NCI-H1436 (cell line): ENCODE results near the gene TMEM255B.
"Not testable (repeated sequence)": the region's sequence is repeated elsewhere in the genome, so short reads cannot be mapped to it uniquely, and the experiment has no call there.

Experiments used
- DNase-seq: peaks from one replicate; lab custom pipeline; 2025; lab: John Stamatoyannopoulos, UW

Gene TMEM255B

DNA sequence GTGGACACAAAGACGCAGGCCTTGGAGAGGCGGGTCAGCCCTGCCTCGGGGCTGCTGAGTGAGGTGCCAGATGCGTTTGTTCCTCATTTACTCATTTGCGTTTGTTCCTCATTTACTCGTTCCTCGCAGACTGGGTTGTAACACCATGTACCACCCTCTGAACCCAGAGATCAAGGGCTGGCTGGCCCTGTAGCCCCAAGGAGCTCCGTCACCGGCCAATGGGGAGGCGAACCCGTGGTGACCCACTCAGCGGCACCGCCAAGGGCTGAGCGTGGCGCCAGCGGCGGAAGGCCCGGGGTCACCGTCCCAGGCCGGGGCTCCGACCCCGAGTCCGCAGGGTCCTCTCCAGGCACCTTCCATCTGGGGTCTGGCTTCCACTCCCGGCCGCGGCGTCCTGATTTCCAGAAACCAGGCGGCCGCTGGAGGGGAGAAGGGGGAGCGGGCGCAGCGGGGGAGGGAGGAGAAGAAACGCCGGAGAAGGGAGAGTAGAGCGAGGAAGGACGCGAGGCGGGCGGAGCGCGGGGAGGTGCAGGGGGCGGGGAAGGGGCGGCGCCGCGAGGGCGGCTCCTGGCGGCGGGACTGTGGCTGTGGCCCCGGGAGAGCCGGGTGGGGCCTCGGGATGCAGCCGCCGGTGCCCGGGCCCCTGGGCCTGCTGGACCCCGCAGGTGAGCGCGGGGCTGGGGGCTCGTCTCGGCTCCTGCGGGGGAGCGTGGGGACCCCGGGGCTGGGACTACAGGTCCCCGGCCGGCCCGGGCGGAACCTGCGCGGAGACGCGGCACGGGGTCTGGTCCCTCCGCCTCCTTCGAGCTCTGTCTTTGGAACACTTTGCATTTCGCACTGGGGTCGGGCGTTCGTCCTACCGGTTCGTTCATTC is at the start of gene TMEM255B:
Gene TMEM255B (plus strand): TSS at position 576 of the 874 bp plus-strand sequence. CDS start 44 bp downstream, at position 620.
- DNase-seq: peak; percentile 65

DNA sequence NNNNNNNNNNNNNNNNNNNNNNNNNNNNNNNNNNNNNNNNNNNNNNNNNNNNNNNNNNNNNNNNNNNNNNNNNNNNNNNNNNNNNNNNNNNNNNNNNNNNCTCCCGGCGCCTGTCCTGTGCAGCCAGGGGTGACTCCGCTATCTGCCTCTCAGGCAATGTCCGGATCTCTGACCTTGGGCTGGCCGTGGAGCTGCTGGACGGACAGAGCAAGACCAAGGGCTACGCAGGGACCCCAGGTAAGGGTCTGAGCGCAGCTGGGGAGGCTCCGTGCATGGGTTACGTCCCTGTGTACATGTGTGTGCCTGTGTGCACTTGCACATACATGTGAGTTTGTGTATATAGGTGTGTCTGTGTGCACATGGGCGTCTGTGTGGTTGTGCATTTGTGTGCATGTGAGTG is 36.1 kb upstream of the TMEM255B start:
- no peak for DNase-seq

DNA sequence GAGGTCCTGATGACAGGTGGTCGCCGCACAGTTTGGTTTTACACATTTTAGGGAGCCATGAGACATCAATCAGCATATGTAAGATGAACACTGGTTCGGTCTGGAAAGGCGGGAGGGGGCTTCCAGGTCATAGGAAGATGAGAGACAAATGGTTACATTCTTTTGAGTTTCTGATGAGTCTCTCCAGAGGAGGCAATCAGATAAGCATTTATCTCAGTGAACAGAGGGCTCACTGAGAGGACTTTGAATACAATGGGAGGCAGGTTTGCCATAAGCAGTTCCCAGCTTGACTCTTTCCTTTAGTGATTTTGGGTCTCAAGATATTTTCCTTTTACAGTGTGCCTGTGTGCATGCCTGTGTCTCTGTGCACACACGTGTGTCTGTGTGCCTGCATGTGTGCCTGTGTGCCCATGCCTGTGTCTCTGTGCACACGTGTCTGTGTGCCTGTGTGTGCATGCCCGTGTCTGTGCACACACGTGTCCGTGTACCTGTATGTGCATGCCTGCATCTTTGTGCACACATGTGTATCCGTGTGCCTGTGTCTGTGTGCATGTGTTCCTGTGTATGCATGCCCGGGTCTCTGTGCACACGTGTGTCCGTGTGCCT is 35.5 kb upstream of the TMEM255B start:
- no peak for DNase-seq

GRCh38 chr13:113724016-113724758 is 34.8 kb upstream of the TMEM255B start:
- no peak for DNase-seq

GRCh38 chr13:113724780-113725315 is 34.2 kb upstream of the TMEM255B start:
- DNase-seq: peak; percentile 77

GRCh38 chr13:113725329-113726105 is 33.5 kb upstream of the TMEM255B start:
- DNase-seq: not testable (repeated sequence)

DNA sequence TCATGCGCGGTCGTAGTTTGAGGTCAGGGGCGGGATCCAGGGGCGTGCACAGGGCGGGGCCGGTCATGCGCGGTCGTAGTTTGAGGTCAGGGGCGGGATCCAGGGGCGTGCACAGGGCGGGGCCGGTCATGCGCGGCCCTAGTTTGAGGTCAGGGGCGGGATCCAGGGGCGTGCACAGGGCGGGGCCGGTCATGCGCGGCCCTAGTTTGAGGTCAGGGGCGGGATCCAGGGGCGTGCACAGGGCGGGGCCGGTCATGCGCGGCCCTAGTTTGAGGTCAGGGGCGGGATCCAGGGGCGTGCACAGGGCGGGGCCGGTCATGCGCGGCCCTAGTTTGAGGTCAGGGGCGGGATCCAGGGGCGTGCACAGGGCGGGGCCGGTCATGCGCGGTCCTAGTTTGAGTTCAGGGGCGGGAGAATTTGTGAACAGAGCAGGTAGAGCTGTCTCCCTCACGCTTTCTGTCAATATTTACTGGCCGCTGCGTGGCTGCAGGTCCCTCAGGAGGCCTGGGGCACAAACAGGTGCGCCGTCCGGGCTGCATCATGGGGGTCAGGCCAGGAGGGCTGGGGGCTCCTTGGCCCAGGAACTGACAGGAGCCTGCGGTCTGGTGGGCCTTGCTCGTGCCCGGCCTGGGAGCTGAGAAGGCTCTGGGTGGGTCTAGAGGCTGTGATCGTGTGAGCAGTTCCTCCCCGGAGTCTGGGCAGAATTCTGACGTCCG is 32.8 kb upstream of the TMEM255B start:
- DNase-seq: not testable (repeated sequence)

- no peak for DNase-seq
These were observed 32.0 kb upstream of the TMEM255B start for GRCh38 chr13:113726961-113727411.

DNA sequence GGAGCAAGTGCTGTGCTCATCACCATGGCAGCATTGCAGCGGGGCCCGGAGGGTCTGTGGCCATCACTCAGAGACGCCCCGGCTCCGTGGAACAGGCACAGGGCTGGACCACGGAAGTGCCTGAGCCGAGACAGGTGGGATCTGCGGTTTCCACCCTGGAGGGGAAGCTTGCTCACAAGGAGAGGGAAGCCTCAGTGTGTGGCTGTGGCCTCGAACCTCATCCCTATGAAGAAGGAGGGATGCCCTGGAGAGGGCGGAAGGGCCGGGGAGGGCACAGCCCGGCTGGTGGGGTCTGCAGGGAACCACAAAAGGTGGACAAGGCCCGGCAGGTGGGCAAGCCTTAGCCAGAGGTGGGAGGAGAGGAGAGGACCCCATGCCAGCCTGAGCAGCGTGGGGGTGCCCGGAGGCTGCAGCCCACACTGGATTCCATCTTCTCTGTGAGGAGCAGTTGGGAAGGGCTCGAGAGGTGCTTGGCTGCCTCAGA is 30.4 kb upstream of the TMEM255B start:
- no peak for DNase-seq

- no peak for DNase-seq
These were observed 29.6 kb upstream of the TMEM255B start for GRCh38 chr13:113729187-113730019.

- no peak for DNase-seq
These were observed 28.8 kb upstream of the TMEM255B start for GRCh38 chr13:113730258-113730691.

DNA sequence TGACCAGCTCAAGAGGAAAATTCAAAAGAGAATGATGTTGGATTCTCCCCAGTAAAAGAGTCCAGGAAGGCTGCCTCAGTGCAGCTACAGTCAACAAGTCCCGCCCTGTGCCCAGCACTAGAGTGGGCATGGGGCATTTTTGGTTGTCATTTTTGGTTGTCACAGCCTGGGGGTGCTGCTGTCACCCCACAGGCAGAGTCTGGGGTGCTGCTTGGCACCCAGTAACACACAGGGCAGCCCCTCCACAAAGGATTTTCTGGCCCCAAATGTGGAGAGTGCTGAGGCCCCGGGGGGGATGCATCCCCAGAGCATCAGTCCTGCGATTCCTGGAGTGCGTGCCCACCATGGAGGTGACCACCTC is 28.2 kb upstream of the TMEM255B start:
- no peak for DNase-seq

GRCh38 chr13:113731192-113732175 is 27.5 kb upstream of the TMEM255B start:
- DNase-seq: no peak

- DNase-seq: no peak
These were observed 26.7 kb upstream of the TMEM255B start for GRCh38 chr13:113732176-113732960.

DNA sequence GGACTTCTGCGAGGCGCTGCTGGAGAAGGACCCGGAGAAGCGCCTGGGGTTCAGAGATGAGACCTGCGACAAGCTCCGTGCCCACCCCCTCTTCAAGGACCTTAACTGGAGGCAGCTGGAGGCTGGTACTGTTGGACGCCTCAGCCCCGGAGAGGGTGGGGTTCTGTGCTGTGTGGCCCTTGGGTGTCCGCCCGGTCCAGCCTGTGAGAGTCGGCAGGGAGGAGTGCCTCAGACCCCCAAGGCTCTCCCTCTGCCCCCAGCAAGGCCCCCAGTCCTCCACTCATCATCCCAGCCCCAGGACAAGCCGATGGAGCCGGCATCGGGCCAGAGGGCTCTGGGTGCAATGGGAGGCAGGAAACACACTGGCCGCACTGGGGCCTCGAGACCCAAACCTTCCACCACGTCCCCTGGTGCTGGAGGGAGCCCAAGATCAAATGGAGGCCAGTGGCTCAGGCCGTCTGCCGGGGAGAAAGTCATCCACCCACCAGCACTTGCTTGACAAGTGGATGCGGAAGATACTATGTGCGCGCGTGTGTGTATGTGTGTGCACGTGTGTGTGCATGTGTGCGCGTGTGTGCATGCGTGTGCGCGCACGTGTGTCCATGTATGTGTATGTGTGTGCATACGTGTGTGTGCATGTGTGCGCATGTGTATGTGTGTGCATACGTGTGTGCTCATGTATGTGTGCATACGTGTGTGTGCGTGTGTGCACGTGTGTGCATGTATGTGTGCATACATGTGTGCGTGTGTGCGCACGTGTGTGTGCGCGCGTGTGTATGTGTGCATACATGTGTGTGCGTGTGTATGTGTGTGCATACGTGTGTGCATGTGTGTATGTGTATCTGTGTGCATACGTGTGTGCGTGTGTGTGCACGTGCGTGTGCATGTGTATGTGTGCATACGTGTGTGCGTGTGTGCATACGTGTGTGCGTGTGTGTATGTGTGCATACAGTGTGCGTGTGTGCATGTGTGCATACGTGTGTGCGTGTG is 25.8 kb upstream of the TMEM255B start:
- no peak for DNase-seq

- no peak for DNase-seq
These were observed 24.8 kb upstream of the TMEM255B start for GRCh38 chr13:113734099-113734825.
